ENCODE measurements around the gene CREBBP.

DNA sequence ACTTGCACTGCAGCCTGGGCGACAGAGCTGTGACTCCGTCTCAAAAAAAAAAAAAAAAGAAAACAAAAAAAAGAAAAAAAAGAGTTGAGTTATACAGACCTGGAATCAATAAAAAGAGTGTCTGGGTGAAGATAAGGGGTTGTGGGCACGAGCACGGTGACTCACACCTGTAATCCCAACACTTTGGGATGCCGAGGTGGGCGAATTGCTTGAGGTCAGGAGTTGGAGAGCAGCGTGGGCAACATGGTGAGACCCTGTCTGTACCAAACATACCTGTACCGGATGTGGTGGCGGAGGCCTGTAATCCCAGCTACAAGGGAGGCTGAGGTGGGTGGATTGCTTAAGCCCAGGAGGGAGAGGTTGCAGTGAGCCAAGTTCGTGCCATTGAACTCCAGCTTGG is 161.9 kb downstream of the CREBBP start:
- TF ChIP-seq CREB1 (CRISPR knock-in tag; IDR thresholded peaks at IDR 0.05; ENCODE audit: low read depth), result no peak
- TF ChIP-seq EZH2 (IDR thresholded peaks at IDR 0.05; ENCODE audit: low read depth, unreplicated experiment), result no peak
- TF ChIP-seq, protein P1, sequence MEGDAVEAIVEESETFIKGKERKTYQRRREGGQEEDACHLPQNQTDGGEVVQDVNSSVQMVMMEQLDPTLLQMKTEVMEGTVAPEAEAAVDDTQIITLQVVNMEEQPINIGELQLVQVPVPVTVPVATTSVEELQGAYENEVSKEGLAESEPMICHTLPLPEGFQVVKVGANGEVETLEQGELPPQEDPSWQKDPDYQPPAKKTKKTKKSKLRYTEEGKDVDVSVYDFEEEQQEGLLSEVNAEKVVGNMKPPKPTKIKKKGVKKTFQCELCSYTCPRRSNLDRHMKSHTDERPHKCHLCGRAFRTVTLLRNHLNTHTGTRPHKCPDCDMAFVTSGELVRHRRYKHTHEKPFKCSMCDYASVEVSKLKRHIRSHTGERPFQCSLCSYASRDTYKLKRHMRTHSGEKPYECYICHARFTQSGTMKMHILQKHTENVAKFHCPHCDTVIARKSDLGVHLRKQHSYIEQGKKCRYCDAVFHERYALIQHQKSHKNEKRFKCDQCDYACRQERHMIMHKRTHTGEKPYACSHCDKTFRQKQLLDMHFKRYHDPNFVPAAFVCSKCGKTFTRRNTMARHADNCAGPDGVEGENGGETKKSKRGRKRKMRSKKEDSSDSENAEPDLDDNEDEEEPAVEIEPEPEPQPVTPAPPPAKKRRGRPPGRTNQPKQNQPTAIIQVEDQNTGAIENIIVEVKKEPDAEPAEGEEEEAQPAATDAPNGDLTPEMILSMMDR (conservative IDR thresholded peaks at IDR 0.05; ENCODE audit: low read depth in 2 of 2), result no peak
- TF ChIP-seq POLR2AphosphoS5 (IDR thresholded peaks at IDR 0.05; ENCODE audit: low read depth), result no peak
- no peak for TF ChIP-seq ZNF331 (CRISPR knock-in tag; IDR thresholded peaks at IDR 0.05; ENCODE audit: low read depth)
- no peak for TF ChIP-seq EZH2phosphoT487 (IDR thresholded peaks at IDR 0.05; ENCODE audit: unreplicated experiment)
- TF ChIP-seq ZNF114 (CRISPR knock-in tag; IDR thresholded peaks at IDR 0.05), result no peak
- TF ChIP-seq NANOG (IDR thresholded peaks at IDR 0.05; ENCODE audit: borderline replicate concordance), result no peak
- TF ChIP-seq, protein P2, sequence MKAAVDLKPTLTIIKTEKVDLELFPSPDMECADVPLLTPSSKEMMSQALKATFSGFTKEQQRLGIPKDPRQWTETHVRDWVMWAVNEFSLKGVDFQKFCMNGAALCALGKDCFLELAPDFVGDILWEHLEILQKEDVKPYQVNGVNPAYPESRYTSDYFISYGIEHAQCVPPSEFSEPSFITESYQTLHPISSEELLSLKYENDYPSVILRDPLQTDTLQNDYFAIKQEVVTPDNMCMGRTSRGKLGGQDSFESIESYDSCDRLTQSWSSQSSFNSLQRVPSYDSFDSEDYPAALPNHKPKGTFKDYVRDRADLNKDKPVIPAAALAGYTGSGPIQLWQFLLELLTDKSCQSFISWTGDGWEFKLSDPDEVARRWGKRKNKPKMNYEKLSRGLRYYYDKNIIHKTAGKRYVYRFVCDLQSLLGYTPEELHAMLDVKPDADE (IDR thresholded peaks at IDR 0.05), result no peak
- TF ChIP-seq, protein P3, sequence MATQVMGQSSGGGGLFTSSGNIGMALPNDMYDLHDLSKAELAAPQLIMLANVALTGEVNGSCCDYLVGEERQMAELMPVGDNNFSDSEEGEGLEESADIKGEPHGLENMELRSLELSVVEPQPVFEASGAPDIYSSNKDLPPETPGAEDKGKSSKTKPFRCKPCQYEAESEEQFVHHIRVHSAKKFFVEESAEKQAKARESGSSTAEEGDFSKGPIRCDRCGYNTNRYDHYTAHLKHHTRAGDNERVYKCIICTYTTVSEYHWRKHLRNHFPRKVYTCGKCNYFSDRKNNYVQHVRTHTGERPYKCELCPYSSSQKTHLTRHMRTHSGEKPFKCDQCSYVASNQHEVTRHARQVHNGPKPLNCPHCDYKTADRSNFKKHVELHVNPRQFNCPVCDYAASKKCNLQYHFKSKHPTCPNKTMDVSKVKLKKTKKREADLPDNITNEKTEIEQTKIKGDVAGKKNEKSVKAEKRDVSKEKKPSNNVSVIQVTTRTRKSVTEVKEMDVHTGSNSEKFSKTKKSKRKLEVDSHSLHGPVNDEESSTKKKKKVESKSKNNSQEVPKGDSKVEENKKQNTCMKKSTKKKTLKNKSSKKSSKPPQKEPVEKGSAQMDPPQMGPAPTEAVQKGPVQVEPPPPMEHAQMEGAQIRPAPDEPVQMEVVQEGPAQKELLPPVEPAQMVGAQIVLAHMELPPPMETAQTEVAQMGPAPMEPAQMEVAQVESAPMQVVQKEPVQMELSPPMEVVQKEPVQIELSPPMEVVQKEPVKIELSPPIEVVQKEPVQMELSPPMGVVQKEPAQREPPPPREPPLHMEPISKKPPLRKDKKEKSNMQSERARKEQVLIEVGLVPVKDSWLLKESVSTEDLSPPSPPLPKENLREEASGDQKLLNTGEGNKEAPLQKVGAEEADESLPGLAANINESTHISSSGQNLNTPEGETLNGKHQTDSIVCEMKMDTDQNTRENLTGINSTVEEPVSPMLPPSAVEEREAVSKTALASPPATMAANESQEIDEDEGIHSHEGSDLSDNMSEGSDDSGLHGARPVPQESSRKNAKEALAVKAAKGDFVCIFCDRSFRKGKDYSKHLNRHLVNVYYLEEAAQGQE (IDR thresholded peaks at IDR 0.05; ENCODE audit: unreplicated experiment), result no peak
- no peak for TF ChIP-seq JUNB (IDR thresholded peaks at IDR 0.05; ENCODE audit: unreplicated experiment)
- TF ChIP-seq, protein P4, sequence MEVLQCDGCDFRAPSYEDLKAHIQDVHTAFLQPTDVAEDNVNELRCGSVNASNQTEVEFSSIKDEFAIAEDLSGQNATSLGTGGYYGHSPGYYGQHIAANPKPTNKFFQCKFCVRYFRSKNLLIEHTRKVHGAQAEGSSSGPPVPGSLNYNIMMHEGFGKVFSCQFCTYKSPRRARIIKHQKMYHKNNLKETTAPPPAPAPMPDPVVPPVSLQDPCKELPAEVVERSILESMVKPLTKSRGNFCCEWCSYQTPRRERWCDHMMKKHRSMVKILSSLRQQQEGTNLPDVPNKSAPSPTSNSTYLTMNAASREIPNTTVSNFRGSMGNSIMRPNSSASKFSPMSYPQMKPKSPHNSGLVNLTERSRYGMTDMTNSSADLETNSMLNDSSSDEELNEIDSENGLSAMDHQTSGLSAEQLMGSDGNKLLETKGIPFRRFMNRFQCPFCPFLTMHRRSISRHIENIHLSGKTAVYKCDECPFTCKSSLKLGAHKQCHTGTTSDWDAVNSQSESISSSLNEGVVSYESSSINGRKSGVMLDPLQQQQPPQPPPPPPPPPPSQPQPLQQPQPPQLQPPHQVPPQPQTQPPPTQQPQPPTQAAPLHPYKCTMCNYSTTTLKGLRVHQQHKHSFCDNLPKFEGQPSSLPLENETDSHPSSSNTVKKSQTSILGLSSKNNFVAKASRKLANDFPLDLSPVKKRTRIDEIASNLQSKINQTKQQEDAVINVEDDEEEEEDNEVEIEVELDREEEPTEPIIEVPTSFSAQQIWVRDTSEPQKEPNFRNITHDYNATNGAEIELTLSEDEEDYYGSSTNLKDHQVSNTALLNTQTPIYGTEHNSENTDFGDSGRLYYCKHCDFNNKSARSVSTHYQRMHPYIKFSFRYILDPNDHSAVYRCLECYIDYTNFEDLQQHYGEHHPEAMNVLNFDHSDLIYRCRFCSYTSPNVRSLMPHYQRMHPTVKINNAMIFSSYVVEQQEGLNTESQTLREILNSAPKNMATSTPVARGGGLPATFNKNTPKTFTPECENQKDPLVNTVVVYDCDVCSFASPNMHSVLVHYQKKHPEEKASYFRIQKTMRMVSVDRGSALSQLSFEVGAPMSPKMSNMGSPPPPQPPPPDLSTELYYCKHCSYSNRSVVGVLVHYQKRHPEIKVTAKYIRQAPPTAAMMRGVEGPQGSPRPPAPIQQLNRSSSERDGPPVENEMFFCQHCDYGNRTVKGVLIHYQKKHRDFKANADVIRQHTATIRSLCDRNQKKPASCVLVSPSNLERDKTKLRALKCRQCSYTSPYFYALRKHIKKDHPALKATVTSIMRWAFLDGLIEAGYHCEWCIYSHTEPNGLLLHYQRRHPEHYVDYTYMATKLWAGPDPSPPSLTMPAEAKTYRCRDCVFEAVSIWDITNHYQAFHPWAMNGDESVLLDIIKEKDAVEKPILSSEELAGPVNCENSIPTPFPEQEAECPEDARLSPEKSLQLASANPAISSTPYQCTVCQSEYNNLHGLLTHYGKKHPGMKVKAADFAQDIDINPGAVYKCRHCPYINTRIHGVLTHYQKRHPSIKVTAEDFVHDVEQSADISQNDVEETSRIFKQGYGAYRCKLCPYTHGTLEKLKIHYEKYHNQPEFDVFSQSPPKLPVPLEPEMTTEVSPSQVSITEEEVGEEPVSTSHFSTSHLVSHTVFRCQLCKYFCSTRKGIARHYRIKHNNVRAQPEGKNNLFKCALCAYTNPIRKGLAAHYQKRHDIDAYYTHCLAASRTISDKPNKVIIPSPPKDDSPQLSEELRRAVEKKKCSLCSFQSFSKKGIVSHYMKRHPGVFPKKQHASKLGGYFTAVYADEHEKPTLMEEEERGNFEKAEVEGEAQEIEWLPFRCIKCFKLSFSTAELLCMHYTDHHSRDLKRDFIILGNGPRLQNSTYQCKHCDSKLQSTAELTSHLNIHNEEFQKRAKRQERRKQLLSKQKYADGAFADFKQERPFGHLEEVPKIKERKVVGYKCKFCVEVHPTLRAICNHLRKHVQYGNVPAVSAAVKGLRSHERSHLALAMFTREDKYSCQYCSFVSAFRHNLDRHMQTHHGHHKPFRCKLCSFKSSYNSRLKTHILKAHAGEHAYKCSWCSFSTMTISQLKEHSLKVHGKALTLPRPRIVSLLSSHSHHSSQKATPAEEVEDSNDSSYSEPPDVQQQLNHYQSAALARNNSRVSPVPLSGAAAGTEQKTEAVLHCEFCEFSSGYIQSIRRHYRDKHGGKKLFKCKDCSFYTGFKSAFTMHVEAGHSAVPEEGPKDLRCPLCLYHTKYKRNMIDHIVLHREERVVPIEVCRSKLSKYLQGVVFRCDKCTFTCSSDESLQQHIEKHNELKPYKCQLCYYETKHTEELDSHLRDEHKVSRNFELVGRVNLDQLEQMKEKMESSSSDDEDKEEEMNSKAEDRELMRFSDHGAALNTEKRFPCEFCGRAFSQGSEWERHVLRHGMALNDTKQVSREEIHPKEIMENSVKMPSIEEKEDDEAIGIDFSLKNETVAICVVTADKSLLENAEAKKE (CRISPR knock-in tag; IDR thresholded peaks at IDR 0.05), result no peak
- no peak for TF ChIP-seq STAT1 (IDR thresholded peaks at IDR 0.05; ENCODE audit: unreplicated experiment)
